GM03348 (cell line): ENCODE data around the gene CERS6.

Experiments used
- DNase-seq: peaks from one replicate; pipeline ENCODE4 v3.0.0; 2012; ENCODE audit warnings: low spot score

Gene CERS6

DNA sequence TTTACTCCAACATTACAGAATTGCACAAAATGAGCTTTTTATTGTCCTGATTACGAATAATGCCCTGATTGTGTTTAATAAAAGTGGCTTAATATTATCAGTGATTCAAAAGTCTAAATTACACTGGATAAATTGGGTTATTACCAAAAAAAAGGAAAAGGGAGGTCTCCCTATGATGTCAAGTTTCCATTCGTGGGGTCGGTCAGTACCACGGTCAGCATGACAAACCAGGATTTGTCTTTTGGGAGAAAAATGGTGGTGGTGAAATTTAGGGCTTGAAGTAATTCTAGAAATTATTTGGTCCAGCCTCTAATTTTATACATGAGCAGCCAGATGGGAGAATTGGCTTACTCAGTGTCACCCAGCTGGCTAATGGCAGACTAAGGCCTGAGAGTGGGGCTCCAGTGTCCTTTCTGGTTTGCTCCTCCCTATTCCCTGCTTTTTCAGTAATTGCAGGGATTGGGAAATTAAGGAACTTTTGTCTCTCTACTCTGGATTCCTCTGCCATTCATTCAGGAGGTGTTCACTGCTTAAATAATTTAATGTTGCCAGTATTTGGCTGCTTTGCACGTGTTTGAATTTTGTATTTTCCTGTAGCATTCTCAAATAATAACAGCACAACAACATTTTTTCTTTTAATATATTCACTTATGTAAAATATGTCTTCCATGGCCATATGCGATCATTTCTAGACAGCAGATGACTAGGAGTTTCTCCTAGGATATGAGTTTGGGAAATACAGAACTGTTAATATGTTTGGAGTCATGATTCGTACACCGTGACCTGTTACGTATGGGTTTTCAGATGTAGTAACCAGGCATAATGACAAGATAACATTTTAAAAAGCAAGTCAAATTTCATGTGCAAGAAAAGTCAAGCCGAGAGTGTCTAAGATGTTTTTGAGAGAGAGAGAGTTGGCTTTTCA, 217.5 kb downstream of the CERS6 start:
- no peak for DNase-seq

GRCh38 chr2:168678153-168678853, 222.2 kb downstream of the CERS6 start:
- no peak for DNase-seq

DNA sequence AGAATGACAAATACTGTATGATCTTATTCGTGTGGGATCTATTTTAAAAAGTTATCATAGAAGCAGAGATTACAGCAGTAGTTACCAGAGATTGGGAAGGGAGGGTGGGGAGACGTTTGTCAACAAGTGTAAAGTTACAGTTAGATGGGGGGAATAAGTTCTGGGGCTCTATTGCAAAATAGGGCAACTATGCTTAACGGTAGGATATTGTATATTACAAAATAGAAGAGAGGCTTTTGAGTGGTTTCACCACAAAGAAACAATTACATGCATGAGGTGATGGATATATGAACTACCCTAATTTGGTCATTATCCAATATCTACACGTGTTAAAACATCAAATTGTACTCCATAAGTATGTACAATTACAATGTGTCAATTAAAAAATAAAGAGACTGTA, 223.0 kb downstream of the CERS6 start:
- no peak for DNase-seq

DNA sequence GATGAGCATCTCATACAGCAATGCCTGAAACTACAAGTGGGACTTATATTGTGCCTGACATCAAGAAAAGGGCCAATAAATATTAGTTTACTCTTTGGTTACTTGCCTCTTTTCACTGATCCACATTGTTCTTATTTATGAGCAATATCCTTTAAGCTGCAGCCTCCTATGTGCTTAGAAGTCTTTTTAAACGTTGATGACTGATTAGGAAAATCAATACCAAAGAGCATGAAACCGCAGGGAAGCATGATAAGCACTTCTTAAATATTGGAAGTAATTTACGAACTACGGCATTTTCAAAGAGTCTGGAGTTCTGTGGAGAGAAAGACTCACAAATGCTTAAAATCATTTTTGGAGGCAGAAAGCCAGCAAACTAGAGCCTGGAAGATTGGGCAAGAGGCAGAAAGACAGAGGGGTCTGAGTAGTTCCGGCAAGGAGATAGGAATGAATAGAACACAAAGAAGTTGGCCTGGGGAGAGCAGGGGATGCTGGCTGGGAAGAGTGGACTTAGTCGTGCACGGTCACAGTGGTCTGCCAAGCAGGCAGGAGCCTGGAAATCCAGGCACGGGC, 223.8 kb downstream of the CERS6 start:
- DNase-seq = no peak

GRCh38 chr2:168683996-168684395, 227.9 kb downstream of the CERS6 start:
- no peak for DNase-seq

GRCh38 chr2:168684921-168685599, 229.0 kb downstream of the CERS6 start:
- no peak for DNase-seq

DNA sequence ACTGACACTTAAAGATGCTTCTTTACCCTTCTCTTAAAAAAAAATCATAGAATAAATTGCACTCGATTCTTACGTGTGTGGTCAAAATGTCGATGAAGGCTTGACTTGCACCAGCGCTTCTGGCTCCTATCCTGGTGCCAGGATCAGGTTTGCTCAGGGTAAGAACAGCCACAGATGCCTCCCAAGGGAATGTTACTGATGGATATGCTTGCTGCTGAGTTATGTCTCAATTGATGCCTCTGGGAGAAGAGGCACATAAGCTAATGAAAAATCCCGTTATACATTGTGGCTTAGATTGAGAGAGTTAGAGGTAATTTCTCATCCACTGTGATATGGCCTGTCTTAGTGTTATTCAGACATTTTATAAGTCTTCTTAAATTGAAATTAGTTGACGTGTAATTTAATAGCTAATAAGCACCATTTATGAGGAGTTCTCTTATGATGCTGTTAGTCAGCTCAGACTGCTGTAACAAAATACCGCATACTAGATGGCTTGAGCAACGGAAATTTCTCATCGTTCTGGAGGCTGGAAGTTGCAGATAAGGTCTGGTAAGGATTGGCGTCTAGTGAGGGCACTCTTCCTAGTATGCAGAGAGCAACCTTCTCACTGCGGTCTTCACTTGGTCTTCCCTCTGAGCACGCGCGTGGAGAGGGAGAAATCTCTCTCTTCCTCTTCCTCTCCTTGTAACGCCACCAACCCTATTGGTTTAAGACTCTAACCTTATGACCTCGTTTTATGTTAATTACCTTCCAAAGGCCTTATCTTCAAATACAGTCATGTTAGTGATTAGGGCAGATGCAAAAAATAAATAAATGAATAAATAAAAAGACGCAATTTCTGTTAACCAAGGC, 229.8 kb downstream of the CERS6 start:
- DNase-seq = no peak

- DNase-seq = no peak
Observed at GRCh38 chr2:168686452-168687191, 230.6 kb downstream of the CERS6 start.

DNA sequence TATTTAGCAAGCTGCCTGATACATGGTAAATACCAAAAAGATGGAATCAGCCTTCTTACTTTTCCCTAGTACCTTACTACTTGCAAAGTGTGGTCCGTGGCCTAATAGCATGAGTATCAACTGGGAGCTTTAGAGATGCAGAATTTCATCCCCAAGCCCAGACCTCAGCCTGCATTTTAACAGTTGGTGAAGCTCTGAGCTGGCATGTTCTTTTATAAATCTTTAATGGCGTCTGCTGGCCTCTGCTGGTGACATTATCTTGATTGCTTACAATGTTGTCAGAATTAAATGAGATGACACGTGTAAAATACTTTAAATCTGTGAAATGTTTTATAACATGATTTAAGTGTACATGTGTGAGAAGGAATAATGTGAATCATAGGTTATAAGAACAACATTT, 231.2 kb downstream of the CERS6 start:
- no peak for DNase-seq

DNA sequence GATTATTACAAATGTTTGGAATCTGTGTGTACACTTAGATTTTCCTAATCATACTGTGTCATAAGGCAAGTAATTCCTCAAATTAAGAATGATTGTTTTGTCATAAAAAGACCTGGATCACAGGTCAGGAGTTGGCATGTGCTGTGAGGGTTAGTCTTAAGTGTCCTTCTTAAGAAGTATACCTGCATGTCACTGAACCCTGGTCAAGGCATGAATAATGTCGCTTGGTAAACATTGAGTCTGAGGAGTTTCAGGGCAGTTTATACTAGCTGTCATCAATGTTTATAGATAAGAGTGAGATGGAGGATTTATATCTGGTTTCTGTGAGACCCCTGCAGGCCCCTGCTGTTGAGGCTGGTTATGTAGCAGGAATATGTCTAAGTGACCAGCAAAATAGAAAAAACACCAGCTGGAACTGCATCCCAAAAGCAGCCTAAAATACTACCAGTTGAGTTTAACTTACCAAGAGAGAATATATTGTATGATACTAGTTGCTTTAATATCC, 234.4 kb downstream of the CERS6 start:
- no peak for DNase-seq

- DNase-seq = no peak
Observed at GRCh38 chr2:168691221-168691620, 235.1 kb downstream of the CERS6 start.

GRCh38 chr2:168692132-168692744, 236.2 kb downstream of the CERS6 start:
- no peak for DNase-seq

DNA sequence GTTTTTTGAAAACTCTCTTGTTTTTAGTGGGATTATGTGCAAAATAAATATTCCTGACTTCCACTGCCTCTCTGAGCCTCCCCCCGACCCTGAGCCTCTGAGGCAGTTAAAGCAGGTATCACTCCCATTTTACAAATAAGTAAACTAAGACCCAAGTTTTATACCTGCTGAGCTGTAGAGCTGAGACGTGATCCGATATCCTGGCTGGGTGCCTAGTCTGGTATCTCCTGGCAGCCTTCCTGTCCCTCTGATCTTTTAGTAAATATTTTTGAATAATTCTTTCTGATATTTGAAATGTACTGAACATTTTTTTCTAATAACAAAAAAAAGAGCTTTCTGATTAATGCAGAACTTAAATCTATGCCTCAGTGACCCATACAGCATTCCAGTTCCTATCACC, 238.1 kb downstream of the CERS6 start:
- no peak for DNase-seq

DNA sequence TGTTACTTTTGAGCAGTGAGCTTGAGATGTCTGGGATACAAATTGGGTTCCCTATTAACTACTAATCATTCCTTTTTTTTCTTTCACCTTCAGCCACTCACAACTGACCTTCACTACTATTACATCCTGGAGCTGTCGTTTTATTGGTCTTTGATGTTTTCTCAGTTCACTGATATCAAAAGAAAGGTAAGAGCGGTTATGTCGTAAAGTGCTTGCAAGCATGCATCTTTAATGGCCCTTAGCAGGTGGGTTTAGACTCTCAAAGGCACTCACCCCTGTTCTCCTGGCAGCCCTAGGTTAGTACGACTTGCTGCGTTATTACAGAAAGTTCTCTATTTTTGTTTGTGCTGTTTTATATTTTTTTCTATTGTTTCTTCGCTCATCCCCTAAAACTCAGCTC, 238.8 kb downstream of the CERS6 start:
- no peak for DNase-seq

DNA sequence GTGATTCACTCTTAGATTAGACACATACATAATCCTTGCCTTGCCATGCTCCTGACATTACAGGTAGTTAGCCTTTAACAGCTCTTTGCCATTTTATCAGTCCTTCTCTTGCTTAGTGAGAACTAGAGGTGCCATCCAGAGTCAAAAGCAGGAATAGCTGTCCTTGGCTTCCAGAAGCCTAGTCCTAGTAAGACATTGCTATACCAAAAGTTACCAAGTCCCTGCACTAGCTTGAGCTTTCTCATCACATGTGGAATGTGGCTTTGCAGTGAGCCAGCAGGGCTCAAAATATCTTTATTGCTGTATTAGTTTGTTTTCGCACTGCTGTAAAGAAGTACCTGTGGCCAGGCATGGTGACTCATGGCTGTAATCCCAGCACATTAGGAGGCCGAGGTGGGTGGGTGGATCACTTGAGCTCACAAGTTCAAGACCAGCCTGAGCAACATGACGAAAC, 241.6 kb downstream of the CERS6 start:
- no peak for DNase-seq

GRCh38 chr2:168698969-168699368, 242.9 kb downstream of the CERS6 start:
- no peak for DNase-seq

DNA sequence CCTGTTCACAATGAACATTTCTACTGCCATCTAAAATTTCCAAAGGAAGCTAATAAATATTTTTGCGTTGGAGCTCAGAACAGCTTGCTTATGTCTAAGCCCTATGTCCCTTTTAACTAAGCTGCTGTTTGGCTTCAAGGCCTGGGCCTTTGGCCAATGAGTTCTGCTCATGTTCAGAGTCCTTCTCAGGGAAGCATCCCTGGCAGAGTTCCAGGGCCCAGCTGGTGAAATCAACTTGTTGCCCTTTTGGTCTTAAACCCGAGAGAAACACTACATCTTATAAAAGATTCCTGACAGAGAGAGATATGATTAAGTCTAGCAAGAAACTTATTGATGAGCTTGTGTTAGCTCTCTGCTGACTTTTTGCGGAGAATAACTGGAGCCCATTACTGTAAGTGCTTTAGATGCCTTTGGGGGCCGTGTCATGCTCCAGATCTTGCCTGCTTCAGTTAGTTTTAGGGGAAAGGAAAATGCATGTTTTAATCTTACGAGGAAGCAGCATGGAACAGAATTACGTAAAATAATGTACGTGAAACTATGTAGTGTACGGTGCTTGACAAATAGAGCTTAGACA, 243.9 kb downstream of the CERS6 start:
- DNase-seq = peak; percentile 16

- DNase-seq = no peak
Observed at GRCh38 chr2:168700615-168701245, 244.7 kb downstream of the CERS6 start.

DNA sequence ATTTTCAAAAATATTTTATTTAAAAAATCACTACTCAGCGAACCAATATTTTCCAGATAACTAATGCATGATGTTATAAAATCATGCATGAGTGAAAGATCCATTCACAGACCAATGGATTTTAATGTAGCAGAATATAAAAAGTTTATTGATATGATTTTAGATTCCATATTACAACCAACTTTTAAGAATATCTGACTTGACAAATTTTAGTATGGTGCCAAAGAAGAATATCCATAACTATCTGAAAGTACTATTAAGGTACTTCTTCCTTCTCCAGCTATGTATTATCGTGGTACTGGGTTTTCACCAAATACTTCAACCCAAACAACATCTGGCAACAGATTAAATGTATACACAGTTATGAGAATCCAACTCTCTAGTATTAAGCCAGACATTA, 246.5 kb downstream of the CERS6 start:
- DNase-seq = no peak
